Liver (tissue), 9 donors: ENCODE measurements around the gene IDH1. TPM values are rescaled to one million over a fixed set of nuclear protein-coding genes. Genes with fewer than 3 reads are reported as not detected.

Experiments used
- DNase-seq: peaks from one replicate; pipeline ENCODE4 v3.0.0-alpha.2; 2017; ENCODE audit warnings: low spot score
- H3K27ac ChIP-seq, 2 donors: one replicate each; pipeline ENCODE4 v1.7.0; 2013; ENCODE audit warnings: inconsistent platforms in 2 of 2, low read length in 2 of 2, control low read depth in 1 of 2, low read depth in 1 of 2, mild to moderate bottlenecking in 1 of 2
- H3K27me3 ChIP-seq, 4 donors: one replicate each; pipeline versions ENCODE4 v1.6.1 to v1.7.0; 2013; ENCODE audit warnings: low read length in 3 of 4, inconsistent platforms in 1 of 4, mild to moderate bottlenecking in 1 of 4, moderate library complexity in 1 of 4; ENCODE audit not compliant: control insufficient read depth in 4 of 4, insufficient read depth in 4 of 4
- H3K36me3 ChIP-seq, 4 donors: one replicate each; pipeline versions ENCODE4 v1.6.1 to v1.7.0; 2013; ENCODE audit warnings: low read length in 3 of 4, mild to moderate bottlenecking in 3 of 4, low read depth in 1 of 4, moderate library complexity in 1 of 4; ENCODE audit not compliant: control insufficient read depth in 4 of 4, insufficient read depth in 3 of 4
- H3K4me1 ChIP-seq, 4 donors: one replicate each; pipeline versions ENCODE4 v1.6.1 to v1.7.0; 2013; ENCODE audit warnings: low read length in 3 of 4, mild to moderate bottlenecking in 3 of 4, moderate library complexity in 1 of 4; ENCODE audit not compliant: control insufficient read depth in 4 of 4, insufficient read depth in 4 of 4
- H3K4me3 ChIP-seq, 3 donors: one replicate each; pipeline versions ENCODE4 v1.6.1 to v1.7.0; 2013; ENCODE audit warnings: low read length in 3 of 3, control low read depth in 1 of 3, low read depth in 1 of 3, mild to moderate bottlenecking in 1 of 3
- H3K9ac ChIP-seq, 2 donors: one replicate each; pipeline ENCODE4 v1.7.0; 2013; ENCODE audit warnings: low read length in 2 of 2, mild to moderate bottlenecking in 2 of 2, moderate library complexity in 2 of 2, control low read depth in 1 of 2, low read depth in 1 of 2
- H3K9me3 ChIP-seq, 4 donors: one replicate each; pipeline versions ENCODE4 v1.6.1 to v1.7.0; 2013; ENCODE audit warnings: low read length in 3 of 4; ENCODE audit not compliant: control insufficient read depth in 4 of 4
- EGR1 ChIP-seq, 2 donors: IDR thresholded peaks; 2 replicates each; pipeline ENCODE4 v1.6.1; 2016 to 2018; ENCODE audit warnings: antibody characterized with exemption in 2 of 2, low read depth in 2 of 2
- FOXA1 ChIP-seq: IDR thresholded peaks from 2 replicates; pipeline ENCODE4 v1.6.1; 2016; ENCODE audit warnings: antibody characterized with exemption
- FOXA2 ChIP-seq: IDR thresholded peaks from 2 replicates; pipeline ENCODE4 v1.6.1; 2016; ENCODE audit warnings: antibody characterized with exemption
- GABPA ChIP-seq, 2 donors: IDR thresholded peaks in 1 of 2; conservative IDR thresholded peaks in 1 of 2; 2 replicates each; pipeline ENCODE4 v1.6.1; 2016; ENCODE audit warnings: antibody characterized with exemption in 2 of 2, mild to moderate bottlenecking in 1 of 2, moderate library complexity in 1 of 2
- HNF4A ChIP-seq, 2 donors: conservative IDR thresholded peaks; 2 replicates each; pipeline ENCODE4 v1.6.1; 2016; ENCODE audit warnings: antibody characterized with exemption in 2 of 2, mild to moderate bottlenecking in 2 of 2
- HNF4G ChIP-seq: IDR thresholded peaks from 2 replicates; pipeline ENCODE4 v1.6.1; 2016; ENCODE audit warnings: antibody characterized with exemption
- JUND ChIP-seq, 2 donors: IDR thresholded peaks; 2 replicates each; pipeline ENCODE4 v1.6.1; 2016; ENCODE audit warnings: antibody characterized with exemption in 2 of 2
- NR2F2 ChIP-seq: IDR thresholded peaks from 2 replicates; pipeline ENCODE4 v1.6.1; 2016; ENCODE audit warnings: antibody characterized with exemption
- RAD21 ChIP-seq, 2 donors: IDR thresholded peaks; 2 replicates each; pipeline ENCODE4 v1.6.1; 2016; ENCODE audit warnings: antibody characterized with exemption in 2 of 2, mild to moderate bottlenecking in 2 of 2
- RXRA ChIP-seq, 2 donors: IDR thresholded peaks; 2 replicates each; pipeline ENCODE4 v1.6.1; 2017 to 2018; ENCODE audit warnings: antibody characterized with exemption in 2 of 2, mild to moderate bottlenecking in 1 of 2
- SP1 ChIP-seq: IDR thresholded peaks from 2 replicates; pipeline ENCODE4 v1.6.1; 2018; ENCODE audit warnings: antibody characterized with exemption, mild to moderate bottlenecking
- TAF1 ChIP-seq: conservative IDR thresholded peaks from 2 replicates; pipeline ENCODE4 v1.6.1; 2016; ENCODE audit warnings: antibody characterized with exemption, mild to moderate bottlenecking
- YY1 ChIP-seq: IDR thresholded peaks from 2 replicates; pipeline ENCODE4 v1.6.1; 2016; ENCODE audit warnings: antibody characterized with exemption, mild to moderate bottlenecking
- WGBS: extraction: QIAGEN DNeasy Blood & Tissue Kit; methylation state at CpG from one replicate; pipeline ENCODE4 v1.1.7; 2013; 5-methylcytosine and 5-hydroxymethylcytosine counted together
- polyA plus RNA-seq, 2 donors: library from polyadenylated mRNA; stranded (reverse) in 1 of 2; unstranded in 1 of 2; fragments of 200-250 nt in 1 of 2; fragments of >200 nt in 1 of 2; fragmentation: Nextera tagmentation in 1 of 2; extraction: Ambion mirVana in 1 of 2; gene quantifications; one replicate each; pipeline versions ENCODE4 v1.2.1 to v1.2.3, GENCODE V29; 2013 to 2015
- total RNA-seq, 2 donors: library from RNA; depleted of rRNA; stranded (reverse); fragments of >200 nt; gene quantifications; one replicate each; pipeline ENCODE4 v1.2.3, GENCODE V29; 2014
- TF ChIP-seq, protein P1 (sequence below): IDR thresholded peaks from 2 replicates; pipeline ENCODE4 v1.6.1; 2016; ENCODE audit warnings: antibody characterized with exemption
- TF ChIP-seq, protein P2 (sequence below): fragments of 150-350 bp; IDR thresholded peaks from 2 replicates; pipeline ENCODE4 v1.5.1; 2017; ENCODE audit warnings: improper control_type of control experiment, low read depth, low read length; ENCODE audit not compliant: missing input control
- TF ChIP-seq, protein P3 (sequence below): IDR thresholded peaks from 2 replicates; pipeline ENCODE4 v1.6.1; 2016; ENCODE audit warnings: antibody characterized with exemption
- TF ChIP-seq, protein P4 (sequence below): IDR thresholded peaks from 2 replicates; pipeline ENCODE4 v1.6.1; 2016; ENCODE audit warnings: antibody characterized with exemption
- TF ChIP-seq, protein P5 (sequence below): IDR thresholded peaks from 2 replicates; pipeline ENCODE4 v1.6.1; 2016; ENCODE audit warnings: antibody characterized with exemption, mild to moderate bottlenecking
- donor health status: healthy.
- donor health status: healthy.
- donor health status: healthy.
- donor health status: healthy.
- donor health status: healthy.

Gene IDH1
- total and polyA plus RNA-seq, 4 donors, result 134 to 188 (median 142) TPM

DNA sequence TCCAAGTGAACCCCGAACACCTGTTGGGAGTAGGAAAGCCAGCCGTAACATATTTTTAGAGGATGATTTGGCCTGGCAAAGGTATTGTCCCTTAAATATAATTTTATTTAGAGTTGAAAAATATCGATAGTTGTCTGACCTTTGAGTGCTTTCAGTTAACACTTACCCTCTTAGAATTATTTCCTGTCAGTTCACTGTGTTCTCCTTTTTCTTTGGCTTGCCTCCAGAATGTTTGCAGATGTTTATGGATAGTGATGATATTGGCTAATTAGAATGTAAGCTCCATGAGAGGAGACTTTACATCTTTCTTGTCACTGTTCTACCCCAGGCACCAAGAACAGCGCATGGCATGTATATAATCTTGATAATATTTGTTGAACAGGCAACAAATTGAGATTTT lies 31.0 kb upstream of the IDH1 start:
- Histone ChIP-seq H3K4me3 (no peak overlapping the region), H3K27me3 (no peaks in the 10 kb centered on the region), H3K9ac (no peak overlapping the region), H3K9me3 (peaks cover 0 to 3% (median 0%) of the 10 kb centered on the region in 4 donors), H3K27ac (no peak overlapping the region), H3K4me1 (no peaks in the 10 kb centered on the region), H3K36me3 (peaks cover 2 to 38% (median 32%) of the 10 kb centered on the region in 4 donors)
- TF ChIP-seq YY1 (no peak), EGR1 (IDR thresholded peaks at IDR 0.05; ENCODE audit: low read depth in 2 of 2) (no peak), NR2F2 (no peak), HNF4A (conservative IDR thresholded peaks at IDR 0.05) (no peak), TAF1 (no peak), FOXA1 (no peak), RXRA (IDR thresholded peaks at IDR 0.05) (no peak), JUND (IDR thresholded peaks at IDR 0.05) (no peak), GABPA (IDR thresholded peaks at IDR 0.05 in 1 of 2, conservative IDR thresholded peaks at IDR 0.05 in 1 of 2) (no peak), FOXA2 (no peak), HNF4G (no peak), SP1 (no peak)
- TF ChIP-seq, protein P1, sequence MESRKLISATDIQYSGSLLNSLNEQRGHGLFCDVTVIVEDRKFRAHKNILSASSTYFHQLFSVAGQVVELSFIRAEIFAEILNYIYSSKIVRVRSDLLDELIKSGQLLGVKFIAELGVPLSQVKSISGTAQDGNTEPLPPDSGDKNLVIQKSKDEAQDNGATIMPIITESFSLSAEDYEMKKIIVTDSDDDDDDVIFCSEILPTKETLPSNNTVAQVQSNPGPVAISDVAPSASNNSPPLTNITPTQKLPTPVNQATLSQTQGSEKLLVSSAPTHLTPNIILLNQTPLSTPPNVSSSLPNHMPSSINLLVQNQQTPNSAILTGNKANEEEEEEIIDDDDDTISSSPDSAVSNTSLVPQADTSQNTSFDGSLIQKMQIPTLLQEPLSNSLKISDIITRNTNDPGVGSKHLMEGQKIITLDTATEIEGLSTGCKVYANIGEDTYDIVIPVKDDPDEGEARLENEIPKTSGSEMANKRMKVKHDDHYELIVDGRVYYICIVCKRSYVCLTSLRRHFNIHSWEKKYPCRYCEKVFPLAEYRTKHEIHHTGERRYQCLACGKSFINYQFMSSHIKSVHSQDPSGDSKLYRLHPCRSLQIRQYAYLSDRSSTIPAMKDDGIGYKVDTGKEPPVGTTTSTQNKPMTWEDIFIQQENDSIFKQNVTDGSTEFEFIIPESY, result no peak
- TF ChIP-seq, protein P2, sequence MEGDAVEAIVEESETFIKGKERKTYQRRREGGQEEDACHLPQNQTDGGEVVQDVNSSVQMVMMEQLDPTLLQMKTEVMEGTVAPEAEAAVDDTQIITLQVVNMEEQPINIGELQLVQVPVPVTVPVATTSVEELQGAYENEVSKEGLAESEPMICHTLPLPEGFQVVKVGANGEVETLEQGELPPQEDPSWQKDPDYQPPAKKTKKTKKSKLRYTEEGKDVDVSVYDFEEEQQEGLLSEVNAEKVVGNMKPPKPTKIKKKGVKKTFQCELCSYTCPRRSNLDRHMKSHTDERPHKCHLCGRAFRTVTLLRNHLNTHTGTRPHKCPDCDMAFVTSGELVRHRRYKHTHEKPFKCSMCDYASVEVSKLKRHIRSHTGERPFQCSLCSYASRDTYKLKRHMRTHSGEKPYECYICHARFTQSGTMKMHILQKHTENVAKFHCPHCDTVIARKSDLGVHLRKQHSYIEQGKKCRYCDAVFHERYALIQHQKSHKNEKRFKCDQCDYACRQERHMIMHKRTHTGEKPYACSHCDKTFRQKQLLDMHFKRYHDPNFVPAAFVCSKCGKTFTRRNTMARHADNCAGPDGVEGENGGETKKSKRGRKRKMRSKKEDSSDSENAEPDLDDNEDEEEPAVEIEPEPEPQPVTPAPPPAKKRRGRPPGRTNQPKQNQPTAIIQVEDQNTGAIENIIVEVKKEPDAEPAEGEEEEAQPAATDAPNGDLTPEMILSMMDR, result no peak
- TF ChIP-seq, protein P3, sequence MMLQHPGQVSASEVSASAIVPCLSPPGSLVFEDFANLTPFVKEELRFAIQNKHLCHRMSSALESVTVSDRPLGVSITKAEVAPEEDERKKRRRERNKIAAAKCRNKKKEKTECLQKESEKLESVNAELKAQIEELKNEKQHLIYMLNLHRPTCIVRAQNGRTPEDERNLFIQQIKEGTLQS, result no peak
- TF ChIP-seq, protein P4, sequence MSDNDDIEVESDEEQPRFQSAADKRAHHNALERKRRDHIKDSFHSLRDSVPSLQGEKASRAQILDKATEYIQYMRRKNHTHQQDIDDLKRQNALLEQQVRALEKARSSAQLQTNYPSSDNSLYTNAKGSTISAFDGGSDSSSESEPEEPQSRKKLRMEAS, result no peak
- TF ChIP-seq, protein P5, sequence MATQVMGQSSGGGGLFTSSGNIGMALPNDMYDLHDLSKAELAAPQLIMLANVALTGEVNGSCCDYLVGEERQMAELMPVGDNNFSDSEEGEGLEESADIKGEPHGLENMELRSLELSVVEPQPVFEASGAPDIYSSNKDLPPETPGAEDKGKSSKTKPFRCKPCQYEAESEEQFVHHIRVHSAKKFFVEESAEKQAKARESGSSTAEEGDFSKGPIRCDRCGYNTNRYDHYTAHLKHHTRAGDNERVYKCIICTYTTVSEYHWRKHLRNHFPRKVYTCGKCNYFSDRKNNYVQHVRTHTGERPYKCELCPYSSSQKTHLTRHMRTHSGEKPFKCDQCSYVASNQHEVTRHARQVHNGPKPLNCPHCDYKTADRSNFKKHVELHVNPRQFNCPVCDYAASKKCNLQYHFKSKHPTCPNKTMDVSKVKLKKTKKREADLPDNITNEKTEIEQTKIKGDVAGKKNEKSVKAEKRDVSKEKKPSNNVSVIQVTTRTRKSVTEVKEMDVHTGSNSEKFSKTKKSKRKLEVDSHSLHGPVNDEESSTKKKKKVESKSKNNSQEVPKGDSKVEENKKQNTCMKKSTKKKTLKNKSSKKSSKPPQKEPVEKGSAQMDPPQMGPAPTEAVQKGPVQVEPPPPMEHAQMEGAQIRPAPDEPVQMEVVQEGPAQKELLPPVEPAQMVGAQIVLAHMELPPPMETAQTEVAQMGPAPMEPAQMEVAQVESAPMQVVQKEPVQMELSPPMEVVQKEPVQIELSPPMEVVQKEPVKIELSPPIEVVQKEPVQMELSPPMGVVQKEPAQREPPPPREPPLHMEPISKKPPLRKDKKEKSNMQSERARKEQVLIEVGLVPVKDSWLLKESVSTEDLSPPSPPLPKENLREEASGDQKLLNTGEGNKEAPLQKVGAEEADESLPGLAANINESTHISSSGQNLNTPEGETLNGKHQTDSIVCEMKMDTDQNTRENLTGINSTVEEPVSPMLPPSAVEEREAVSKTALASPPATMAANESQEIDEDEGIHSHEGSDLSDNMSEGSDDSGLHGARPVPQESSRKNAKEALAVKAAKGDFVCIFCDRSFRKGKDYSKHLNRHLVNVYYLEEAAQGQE, result no peak
- 82% methylated on average over 4 of the region's 4 CpGs for WGBS
- DNase-seq, result no peak

DNA sequence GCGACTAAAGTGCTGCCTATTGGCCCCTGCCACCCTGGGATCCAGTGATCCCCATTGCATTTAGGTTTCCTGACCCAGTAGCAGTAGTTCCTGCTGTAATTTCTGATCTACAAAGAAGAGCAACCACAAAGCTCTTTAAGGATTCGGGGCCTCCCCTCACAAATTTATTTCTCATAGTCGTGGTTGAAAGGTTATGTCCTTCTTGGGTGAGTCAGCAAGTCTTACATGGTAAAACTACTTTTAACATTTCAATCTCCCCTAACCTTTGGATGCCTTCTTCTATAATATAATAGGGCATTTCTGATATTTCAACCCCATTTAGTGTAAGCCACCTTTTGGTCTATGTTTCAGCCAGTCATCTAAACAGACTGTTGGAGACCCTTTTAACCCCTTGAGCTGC lies 26.1 kb upstream of the IDH1 start:
- H3K9me3 ChIP-seq, result no peaks in the 10 kb centered on the region
- WGBS, result 85% methylated on average over 3 of the region's 3 CpGs
- no peak overlapping the region for H3K27ac ChIP-seq
- no peak for TF ChIP-seq NR2F2
- TF ChIP-seq RAD21 (IDR thresholded peaks at IDR 0.05), result no peak
- TF ChIP-seq SP1, result no peak
- TF ChIP-seq FOXA2, result no peak
- TF ChIP-seq, protein P1, result no peak
- no peaks in the 10 kb centered on the region for H3K27me3 ChIP-seq
- H3K9ac ChIP-seq, result no peak overlapping the region
- H3K36me3 ChIP-seq, result peaks cover 3 to 50% (median 45%) of the 10 kb centered on the region in 4 donors
- H3K4me3 ChIP-seq, result no peak overlapping the region
- no peak for DNase-seq
- H3K4me1 ChIP-seq, result no peaks in the 10 kb centered on the region
